Mesothelial cell of epicardium (in vitro differentiated cells): Measurements from ENCODE around the gene ABCC12. TPM values are rescaled to one million over a fixed set of nuclear protein-coding genes. Genes with fewer than 3 reads are reported as not detected.

ENCODE experiments used
- DNase-seq, 2 experiments: peaks; one replicate each; pipeline ENCODE4 v3.0.0; 2021; ENCODE audit warnings: low spot score in 2 of 2; ENCODE audit not compliant: unreplicated experiment in 2 of 2
- H3K27ac Mint-ChIP-seq: 2 replicates; pipeline ENCODE4 v1.8.0; 2021; ENCODE audit warnings: mixed read lengths
- H3K27me3 Mint-ChIP-seq: 2 replicates; pipeline ENCODE4 v1.8.0; 2021; ENCODE audit warnings: low read depth, mixed read lengths
- H3K36me3 Mint-ChIP-seq: 2 replicates; pipeline ENCODE4 v1.8.0; 2021; ENCODE audit warnings: mixed read lengths
- H3K4me1 Mint-ChIP-seq: 2 replicates; pipeline ENCODE4 v1.8.0; 2021; ENCODE audit warnings: mixed read lengths
- H3K4me3 Mint-ChIP-seq: 2 replicates; pipeline ENCODE4 v1.8.0; 2021; ENCODE audit warnings: mild to moderate bottlenecking, moderate library complexity, mixed read lengths
- H3K9me3 Mint-ChIP-seq: 2 replicates; pipeline ENCODE4 v1.8.0; 2021; ENCODE audit warnings: mixed read lengths
- CTCF ChIP-seq: fragments of 200-600 bp; sonication (generic); IDR thresholded peaks from one replicate; pipeline ENCODE4 v1.5.0; 2021; ENCODE audit warnings: antibody characterized with exemption; ENCODE audit not compliant: unreplicated experiment
- total RNA-seq: library from RNA; stranded (reverse); gene quantifications from 3 replicates; pipeline ENCODE4 v1.2.1, GENCODE V29; 2021

ABCC12 gene
- total RNA-seq, 1 donor from 2014 or later, result not detected

GRCh38 chr16:48143812-48144368 lies 11.9 kb downstream of the ABCC12 start:
- Mint-ChIP-seq H3K9me3 (peaks cover 5% of the 10 kb centered on the region), H3K27ac (no peak overlapping the region), H3K4me1 (no peaks in the 10 kb centered on the region), H3K36me3 (no peaks in the 10 kb centered on the region), H3K4me3 (no peak overlapping the region), H3K27me3 (peaks cover 2% of the 10 kb centered on the region)
- no peak for TF ChIP-seq CTCF
- no peak for DNase-seq

- Mint-ChIP-seq H3K36me3 (no peaks in the 10 kb centered on the region), H3K27ac (no peak overlapping the region), H3K9me3 (no peaks in the 10 kb centered on the region), H3K27me3 (peaks cover 2% of the 10 kb centered on the region), H3K4me3 (no peak overlapping the region), H3K4me1 (no peaks in the 10 kb centered on the region)
- DNase-seq, result no peak
- TF ChIP-seq CTCF, result no peak
Measured at GRCh38 chr16:48140821-48141220, 15.0 kb downstream of the ABCC12 start.

GRCh38 chr16:48139517-48139916 lies 16.3 kb downstream of the ABCC12 start:
- no peak for TF ChIP-seq CTCF
- H3K4me3 Mint-ChIP-seq, result no peak overlapping the region
- no peaks in the 10 kb centered on the region for H3K36me3 Mint-ChIP-seq
- no peak overlapping the region for H3K27ac Mint-ChIP-seq
- no peaks in the 10 kb centered on the region for H3K9me3 Mint-ChIP-seq
- H3K27me3 Mint-ChIP-seq, result peaks cover 2% of the 10 kb centered on the region
- H3K4me1 Mint-ChIP-seq, result no peaks in the 10 kb centered on the region
- DNase-seq, result no peak

GRCh38 chr16:48138543-48138942 lies 17.2 kb downstream of the ABCC12 start:
- H3K36me3 Mint-ChIP-seq, result no peaks in the 10 kb centered on the region
- H3K4me3 Mint-ChIP-seq, result no peak overlapping the region
- H3K9me3 Mint-ChIP-seq, result no peaks in the 10 kb centered on the region
- no peaks in the 10 kb centered on the region for H3K27me3 Mint-ChIP-seq
- H3K4me1 Mint-ChIP-seq, result no peaks in the 10 kb centered on the region
- no peak for DNase-seq
- H3K27ac Mint-ChIP-seq, result no peak overlapping the region
- TF ChIP-seq CTCF, result no peak

GRCh38 chr16:48137822-48138221 lies 18.0 kb downstream of the ABCC12 start:
- no peak for TF ChIP-seq CTCF
- no peak overlapping the region for H3K27ac Mint-ChIP-seq
- H3K36me3 Mint-ChIP-seq, result no peaks in the 10 kb centered on the region
- H3K4me1 Mint-ChIP-seq, result no peaks in the 10 kb centered on the region
- no peak for DNase-seq
- no peaks in the 10 kb centered on the region for H3K9me3 Mint-ChIP-seq
- no peak overlapping the region for H3K4me3 Mint-ChIP-seq
- no peaks in the 10 kb centered on the region for H3K27me3 Mint-ChIP-seq
